NCI-H1436 treated with DMSO at 0.1 percent for 48 hours (cell line): Measurements from ENCODE around the gene PPP2R3A.
"Not testable (repeated sequence)": the region's sequence is repeated elsewhere in the genome, so short reads cannot be mapped to it uniquely, and the experiment has no call there.

ENCODE experiments used
- DNase-seq: peaks from one replicate; lab custom pipeline; 2025; lab: John Stamatoyannopoulos, UW

Gene PPP2R3A

DNA sequence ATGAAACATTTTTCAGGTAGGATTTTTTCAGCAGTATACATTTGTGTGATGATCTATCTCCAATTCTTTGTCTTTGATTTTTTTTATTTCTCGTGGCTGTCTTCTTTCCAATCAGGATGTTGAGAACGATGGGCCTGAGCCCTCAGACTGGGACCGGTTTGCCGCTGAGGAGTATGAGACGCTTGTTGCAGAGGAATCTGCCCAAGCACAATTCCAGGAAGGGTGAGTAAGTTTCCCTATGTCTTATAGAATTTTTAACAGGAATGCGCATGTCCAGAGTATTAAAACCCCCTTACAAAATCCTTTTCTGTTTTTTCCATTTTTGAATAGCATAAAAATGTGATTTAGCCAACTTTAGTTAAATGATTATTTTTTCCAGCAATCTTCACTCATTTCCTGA lies 140.6 kb downstream of the PPP2R3A start:
- no peak for DNase-seq

GRCh38 chr3:136109499-136109898 lies 144.0 kb downstream of the PPP2R3A start:
- no peak for DNase-seq

DNA sequence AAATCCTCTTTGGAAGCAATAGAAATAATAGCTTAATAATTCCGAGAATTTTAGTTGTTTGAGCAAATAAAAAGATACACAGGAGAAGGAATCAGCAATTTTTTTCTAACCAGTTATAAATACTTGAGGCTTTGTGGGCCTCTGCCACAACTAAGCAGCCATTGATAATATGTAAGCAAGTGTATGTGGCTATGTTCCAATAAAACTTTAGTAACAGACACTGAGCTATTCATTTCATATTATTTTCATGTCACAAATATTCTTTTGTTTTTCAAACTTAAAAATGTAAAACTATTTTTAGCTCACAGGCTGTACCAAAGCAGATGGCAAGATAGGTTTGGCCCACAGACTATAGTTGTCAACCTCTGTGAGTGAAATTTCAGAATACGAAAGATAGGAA lies 145.0 kb downstream of the PPP2R3A start:
- DNase-seq = no peak

DNA sequence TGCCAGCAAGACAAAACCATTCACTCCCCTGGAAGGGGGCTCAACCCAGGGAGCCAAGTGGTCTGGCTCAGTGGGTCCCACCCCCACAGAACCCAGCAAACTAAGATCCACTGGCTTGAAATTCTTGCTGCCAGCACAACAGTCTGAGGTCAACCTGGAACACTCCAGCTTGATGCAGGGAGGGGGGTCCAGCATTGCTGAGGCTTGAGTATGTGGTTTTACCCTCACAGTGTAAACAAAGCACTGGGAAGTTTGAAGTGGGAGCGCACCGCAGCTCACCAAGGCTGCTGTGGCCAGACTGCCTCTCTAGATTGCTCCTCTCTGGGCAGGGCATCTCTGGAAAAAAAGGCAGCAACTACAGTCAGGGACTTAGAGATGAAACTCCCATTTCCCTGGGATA lies 148.9 kb downstream of the PPP2R3A start:
- no peak for DNase-seq

DNA sequence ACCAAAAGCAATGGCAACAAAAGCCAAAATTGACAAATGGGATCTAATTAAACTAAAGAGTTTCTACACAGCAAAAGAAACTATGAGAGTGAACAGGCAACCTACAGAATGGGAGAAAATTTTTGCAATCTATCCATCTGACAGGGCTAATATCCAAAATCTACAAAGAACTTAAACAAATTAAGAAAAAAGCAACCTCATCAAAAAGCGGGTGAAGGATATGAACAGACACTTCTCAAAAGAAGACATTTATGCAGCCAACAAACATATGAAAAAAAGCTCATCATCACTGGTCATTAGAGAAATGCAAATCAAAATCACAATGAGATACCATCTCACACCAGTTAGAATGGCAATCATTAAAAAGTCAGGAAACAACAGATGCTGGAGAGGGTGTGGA lies 153.8 kb downstream of the PPP2R3A start:
- DNase-seq = not testable (repeated sequence)

GRCh38 chr3:136119783-136120182 lies 154.3 kb downstream of the PPP2R3A start:
- not testable (repeated sequence) for DNase-seq

DNA sequence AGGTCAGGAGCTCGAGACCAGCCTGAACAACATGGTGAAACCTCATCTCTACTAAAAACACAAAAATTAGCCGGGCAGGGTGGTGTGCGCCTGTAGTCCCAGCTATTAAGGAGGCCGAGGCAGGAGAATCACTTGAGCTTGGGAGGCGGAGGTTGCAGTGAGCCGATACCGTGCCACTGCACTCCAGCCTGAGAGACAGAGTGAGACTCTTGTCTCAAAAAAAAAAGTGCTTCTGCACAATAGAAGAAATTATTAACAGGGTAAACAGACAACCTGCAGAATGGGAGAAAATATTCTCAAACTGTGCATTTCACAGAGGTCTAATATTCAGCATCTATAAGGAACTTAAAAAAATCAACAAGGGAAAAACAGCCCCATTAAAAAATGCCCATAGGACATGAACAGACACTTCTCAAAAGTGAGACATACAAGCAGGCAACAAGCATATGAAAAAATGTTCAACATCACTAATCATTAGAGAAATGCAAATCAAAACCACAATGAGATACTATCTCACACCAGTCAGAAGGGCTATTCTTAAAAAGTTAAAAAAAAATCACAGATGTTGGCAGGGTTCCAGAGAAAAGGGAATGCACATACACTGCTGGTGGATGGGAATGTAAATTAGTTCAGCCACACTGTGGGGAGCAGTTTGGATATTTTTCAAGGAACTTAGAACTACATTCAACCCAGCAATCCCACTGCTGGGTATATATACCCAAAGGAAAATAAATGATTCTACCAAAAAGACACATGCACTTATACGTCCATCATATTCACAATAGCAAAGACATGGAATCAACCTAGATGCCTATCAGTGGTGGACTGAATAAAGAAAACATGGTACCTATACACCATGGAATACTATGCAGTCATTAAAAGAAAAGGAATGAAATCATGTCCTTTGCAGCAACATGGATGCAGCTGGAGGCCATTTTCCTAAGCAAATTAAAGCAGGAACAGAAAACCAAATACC lies 155.1 kb downstream of the PPP2R3A start:
- DNase-seq = no peak

DNA sequence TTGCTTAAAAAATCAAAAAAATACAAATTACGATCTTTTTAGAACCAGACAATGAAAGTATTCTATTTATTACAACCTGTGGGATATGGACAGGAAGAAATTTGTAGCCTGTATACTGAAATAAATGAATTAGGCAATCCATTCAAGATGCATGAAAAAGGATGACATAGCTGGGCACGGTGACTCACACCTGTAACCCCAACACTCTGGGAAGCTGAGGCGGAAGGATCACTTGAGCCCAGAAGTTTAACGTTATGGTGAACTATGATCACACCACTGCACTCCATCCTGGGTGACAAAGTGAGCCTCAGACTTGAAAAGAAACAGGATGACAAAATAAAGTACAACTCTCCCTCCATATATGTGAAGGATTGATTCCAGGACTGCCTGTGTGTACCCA lies 156.5 kb downstream of the PPP2R3A start:
- no peak for DNase-seq

GRCh38 chr3:136131647-136132046 lies 166.1 kb downstream of the PPP2R3A start:
- DNase-seq = not testable (repeated sequence)

DNA sequence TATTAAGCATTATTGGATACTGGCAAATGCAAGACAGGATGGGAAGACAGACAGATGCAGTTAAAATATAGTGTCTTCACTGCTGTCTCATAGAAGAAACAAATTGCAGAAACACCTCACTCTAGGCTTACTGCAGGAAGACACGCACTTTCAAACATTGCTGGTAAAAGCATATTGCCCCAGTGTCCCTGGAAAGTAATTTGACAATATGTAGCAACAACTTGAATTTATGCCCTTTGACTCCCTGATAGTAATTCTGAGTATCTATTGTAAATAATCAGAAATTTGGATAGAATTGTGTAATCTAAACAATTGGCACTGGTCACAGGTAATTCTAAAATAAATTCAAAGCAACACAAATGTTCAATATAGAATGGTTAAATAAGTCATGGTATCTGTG lies 168.6 kb downstream of the PPP2R3A start:
- no peak for DNase-seq

DNA sequence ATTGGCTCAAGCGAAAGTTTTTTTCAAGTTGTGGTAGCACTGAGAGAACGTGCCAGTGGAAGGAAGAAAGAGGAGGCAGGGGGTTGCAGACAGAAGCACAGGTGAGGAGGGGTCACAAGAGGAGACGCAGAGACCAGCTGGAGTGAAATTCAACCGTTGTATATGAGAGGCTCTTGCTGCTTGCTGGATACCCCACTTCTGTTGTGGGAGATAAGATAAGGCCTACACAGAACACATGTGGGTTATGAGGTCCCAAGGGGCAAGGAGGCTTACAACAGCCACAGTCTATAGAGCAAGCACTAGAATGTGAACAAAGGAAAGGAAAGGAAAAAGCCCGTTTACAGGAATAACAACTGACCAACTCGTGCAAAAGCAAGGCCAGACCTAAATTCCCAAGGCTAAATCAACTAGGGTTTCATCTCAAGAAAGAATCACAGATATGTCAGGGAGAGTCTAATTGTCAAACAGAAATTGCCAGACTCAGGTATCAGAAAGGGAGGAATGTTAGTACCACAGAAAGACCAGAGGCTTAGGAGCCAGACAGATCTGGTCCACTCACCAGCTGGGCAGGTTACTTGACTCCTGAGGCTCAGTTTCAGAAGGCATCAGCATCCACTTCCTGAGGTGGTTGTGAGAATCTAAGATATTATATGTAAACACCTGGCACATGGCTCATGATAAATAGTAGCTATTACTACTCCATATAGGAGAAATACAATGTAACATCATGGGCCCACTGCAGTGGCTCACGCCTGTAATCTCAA lies 169.7 kb downstream of the PPP2R3A start:
- DNase-seq = peak; percentile 8

- no peak for DNase-seq
Observed at GRCh38 chr3:136136454-136136853, 170.9 kb downstream of the PPP2R3A start.

- DNase-seq = no peak
Observed at GRCh38 chr3:136141291-136141785, 175.8 kb downstream of the PPP2R3A start.

GRCh38 chr3:136141891-136142290 lies 176.4 kb downstream of the PPP2R3A start:
- no peak for DNase-seq

DNA sequence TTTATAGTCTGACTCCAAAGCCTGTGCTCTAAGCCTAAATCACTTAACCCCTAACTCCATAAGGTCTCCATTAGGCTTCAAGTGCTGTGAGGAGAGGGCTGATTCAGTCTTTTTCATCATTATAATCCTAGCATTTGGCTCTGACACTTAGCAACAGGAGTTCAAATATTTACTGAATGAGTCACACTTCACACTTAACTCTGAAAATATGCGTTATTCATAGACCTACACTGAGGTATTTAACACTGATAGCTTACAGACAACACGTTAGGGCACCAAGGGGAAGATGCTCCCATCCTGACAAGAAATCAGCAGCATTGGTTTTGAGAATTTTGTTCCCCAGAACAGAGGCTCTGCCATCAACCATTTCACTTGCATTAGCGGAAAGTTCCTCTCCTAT lies 177.1 kb downstream of the PPP2R3A start:
- no peak for DNase-seq

DNA sequence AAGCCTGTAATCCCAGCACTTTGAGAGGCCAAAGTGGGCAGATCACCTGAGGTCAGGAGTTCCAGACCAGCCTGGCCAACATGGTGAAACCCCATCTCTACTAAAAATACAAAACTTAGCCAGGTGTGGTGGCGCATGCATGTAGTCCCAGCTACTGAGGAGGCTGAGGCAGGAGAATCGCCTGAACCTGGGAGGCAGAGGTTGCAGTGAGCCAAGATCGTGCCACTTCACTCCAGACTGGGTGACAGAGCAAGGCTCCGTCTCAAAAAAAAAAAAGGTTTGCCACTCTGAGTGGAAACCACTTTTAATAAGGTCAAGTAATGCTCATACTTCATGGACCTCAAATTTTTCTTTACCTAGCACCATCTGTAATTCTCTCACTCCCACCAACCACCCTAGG lies 178.9 kb downstream of the PPP2R3A start:
- not testable (repeated sequence) for DNase-seq

- DNase-seq = no peak
Observed at GRCh38 chr3:136146981-136147729, 181.6 kb downstream of the PPP2R3A start.

GRCh38 chr3:136149667-136150066 lies 184.1 kb downstream of the PPP2R3A start:
- no peak for DNase-seq

DNA sequence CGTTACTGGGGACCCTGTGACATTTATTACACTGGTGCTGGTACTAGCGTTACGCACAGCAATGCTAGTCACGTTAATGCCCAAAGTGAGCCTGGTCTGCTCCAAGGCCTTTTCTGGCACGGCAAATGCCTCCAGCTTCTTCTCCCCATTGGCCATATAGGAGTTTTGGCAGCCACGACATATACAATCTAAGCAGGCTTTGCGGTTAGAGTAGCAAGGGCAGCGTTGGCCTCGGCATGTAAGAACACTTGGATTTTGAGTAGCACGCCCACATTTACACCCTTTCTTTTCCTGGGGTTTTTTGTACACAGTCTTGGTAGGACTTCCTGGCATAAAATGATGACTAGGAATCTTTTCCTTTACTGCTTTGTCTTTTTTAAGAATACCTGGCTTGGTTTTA lies 185.7 kb downstream of the PPP2R3A start:
- no peak for DNase-seq

DNA sequence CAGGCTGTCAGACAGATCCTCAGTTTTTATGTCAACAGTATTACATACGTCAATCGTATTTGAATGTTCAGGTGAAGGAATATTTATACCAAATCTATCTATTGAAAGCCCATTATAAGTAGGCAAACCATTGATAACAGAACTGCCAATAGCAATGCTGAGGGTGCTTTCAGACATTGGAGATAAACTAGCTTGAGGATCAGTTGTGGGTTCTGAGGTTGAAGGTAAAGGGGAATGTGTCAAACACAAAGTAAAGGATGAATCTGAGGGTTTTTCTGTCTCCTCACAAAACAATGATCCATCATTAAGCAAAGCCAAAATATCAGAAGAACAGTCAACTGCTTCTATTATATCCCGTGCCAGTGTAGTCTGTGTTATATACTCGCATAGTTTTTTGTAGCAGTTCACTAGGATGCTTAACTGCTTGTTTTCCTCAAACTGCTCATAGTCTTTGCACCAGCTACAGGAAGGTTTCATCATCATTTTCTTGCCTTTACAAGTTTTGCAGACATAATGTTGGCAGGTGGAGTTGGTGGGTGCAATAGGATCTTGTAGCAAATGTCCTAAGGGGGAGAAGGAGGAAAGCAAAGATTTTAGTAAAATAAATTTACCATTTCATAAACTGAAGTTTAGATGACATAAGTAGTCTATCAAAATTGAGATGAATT lies 186.8 kb downstream of the PPP2R3A start:
- no peak for DNase-seq

- DNase-seq = no peak
Observed at GRCh38 chr3:136152963-136153362, 187.4 kb downstream of the PPP2R3A start.

DNA sequence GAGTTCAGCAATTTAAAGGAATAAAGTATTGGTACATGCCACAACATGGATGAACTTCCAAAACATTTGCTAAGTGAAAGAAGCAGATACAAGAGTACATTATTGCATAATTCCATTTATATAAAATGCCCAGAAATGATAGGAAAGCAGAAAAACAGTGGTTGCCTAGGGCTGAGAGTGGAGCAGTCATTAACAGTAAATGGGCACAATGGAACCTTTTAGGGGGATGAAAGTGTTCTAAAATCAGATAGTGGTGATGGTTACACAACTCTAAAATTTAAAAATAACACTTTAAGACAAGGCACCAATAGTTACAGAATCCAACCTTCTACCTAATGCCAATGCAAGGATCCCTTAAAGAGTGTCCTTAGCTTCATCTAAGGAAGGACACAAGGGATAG lies 196.0 kb downstream of the PPP2R3A start:
- DNase-seq = no peak
